HepG2 (cell line): ENCODE results near the gene CIROP. TPM values are rescaled to one million over a fixed set of nuclear protein-coding genes. Genes with fewer than 3 reads are reported as not detected.

ENCODE experiments used
- CCAR2 ChIP-seq: fragments of 200-400 bp; formaldehyde crosslinking; optimal IDR thresholded peaks from 2 replicates; pipeline ENCODE3; 2018; ENCODE audit warnings: low read depth, mild to moderate bottlenecking, low read length, moderate library complexity
- FLYWCH1 ChIP-seq: sonication (generic); formaldehyde crosslinking; IDR thresholded peaks from 2 replicates; pipeline ENCODE4 v1.8.1; 2023; ENCODE audit warnings: mild to moderate bottlenecking, missing genetic modification reagents
- GATA4 ChIP-seq: sonication (generic); IDR thresholded peaks from 2 replicates; pipeline ENCODE4 v1.6.1; 2016; ENCODE audit warnings: antibody characterized with exemption, low read depth, borderline replicate concordance
- HDAC2 ChIP-seq: sonication (generic); formaldehyde crosslinking; IDR thresholded peaks from 2 replicates; pipeline ENCODE4 v1.4.0; 2020; ENCODE audit warnings: missing genetic modification reagents
- IRF1 ChIP-seq: sonication (generic); formaldehyde crosslinking; IDR thresholded peaks from 2 replicates; pipeline ENCODE4 v1.4.0; 2020; ENCODE audit warnings: low read depth, mild to moderate bottlenecking, missing genetic modification reagents
- KLF16 ChIP-seq, 2 experiments: sonication (generic) in 1 of 2; formaldehyde crosslinking in 1 of 2; IDR thresholded peaks; 2 replicates each; pipeline versions ENCODE4 v1.6.1 to v1.8.0; 2016 to 2023; ENCODE audit warnings: missing genetic modification reagents in 2 of 2, missing compliant biosample characterization in 1 of 2
- PREB ChIP-seq: sonication (generic); formaldehyde crosslinking; IDR thresholded peaks from 2 replicates; pipeline ENCODE4 v1.4.0; 2020; ENCODE audit warnings: missing genetic modification reagents
- SKI ChIP-seq: fragments of 450-650 bp; IDR thresholded peaks from one replicate; pipeline ENCODE4 v1.6.1; 2018; ENCODE audit warnings: mild to moderate bottlenecking; ENCODE audit not compliant: partially characterized antibody
- SMYD3 ChIP-seq: sonication (generic); formaldehyde crosslinking; IDR thresholded peaks from 2 replicates; pipeline ENCODE4 v1.8.1; 2023; ENCODE audit warnings: mild to moderate bottlenecking, missing genetic modification reagents
- SYNCRIP ChIP-seq: fragments of 200-400 bp; formaldehyde crosslinking; IDR thresholded peaks from 2 replicates; pipeline ENCODE4 v1.6.1; 2018; ENCODE audit warnings: mild to moderate bottlenecking, low read depth, low read length; ENCODE audit not compliant: insufficient read depth
- TEAD3 ChIP-seq: optimal IDR thresholded peaks from 2 replicates; pipeline ENCODE3; 2016; ENCODE audit warnings: borderline replicate concordance
- ZNF224 ChIP-seq: sonication (generic); formaldehyde crosslinking; IDR thresholded peaks from 2 replicates; pipeline ENCODE4 v1.5.0; 2020; ENCODE audit warnings: mild to moderate bottlenecking, missing genetic modification reagents
- ZNF281 ChIP-seq: sonication (generic); formaldehyde crosslinking; IDR thresholded peaks from 2 replicates; pipeline ENCODE4 v1.4.0; 2020; ENCODE audit warnings: missing genetic modification reagents, borderline replicate concordance
- ZNF451 ChIP-seq: sonication (generic); formaldehyde crosslinking; IDR thresholded peaks from 2 replicates; pipeline ENCODE4 v1.5.0; 2020; ENCODE audit warnings: mild to moderate bottlenecking, missing genetic modification reagents
- ZNF563 ChIP-seq: sonication (generic); formaldehyde crosslinking; IDR thresholded peaks from 2 replicates; pipeline ENCODE4 v1.8.0; 2022; ENCODE audit warnings: mild to moderate bottlenecking, moderate library complexity, missing genetic modification reagents
- ZNF629 ChIP-seq: sonication (generic); formaldehyde crosslinking; conservative IDR thresholded peaks from 2 replicates; pipeline ENCODE4 v1.5.0; 2020; ENCODE audit warnings: missing genetic modification reagents
- ZNF703 ChIP-seq: sonication (generic); formaldehyde crosslinking; IDR thresholded peaks from 2 replicates; pipeline ENCODE4 v1.5.1; 2020; ENCODE audit warnings: missing genetic modification reagents, mild to moderate bottlenecking, moderate library complexity, borderline replicate concordance
- ZNF704 ChIP-seq: sonication (generic); formaldehyde crosslinking; IDR thresholded peaks from 2 replicates; pipeline ENCODE4 v1.8.1; 2023; ENCODE audit warnings: mild to moderate bottlenecking, inconsistent platforms, moderate library complexity, missing genetic modification reagents, borderline replicate concordance
- ZXDC ChIP-seq: sonication (generic); formaldehyde crosslinking; IDR thresholded peaks from 2 replicates; pipeline ENCODE4 v1.5.0; 2020; ENCODE audit warnings: mild to moderate bottlenecking, missing genetic modification reagents
- polyA plus RNA-seq, 8 experiments: library from polyadenylated mRNA; depleted of rRNA in 3 of 8; stranded (reverse) in 7 of 8; unstranded in 1 of 8; fragments of >200 nt; fragmentation: Illumina TruSeq in 4 of 8; extraction: Trizol in 4 of 8; gene quantifications; 2 replicates each; pipeline versions ENCODE4 v1.2.1 to v1.2.3, GENCODE V29; 2011 to 2016; ENCODE audit warnings: low read depth in 4 of 8, missing spikeins in 1 of 8, mixed read lengths in 1 of 8; ENCODE audit not compliant: insufficient read depth in 1 of 8
- total RNA-seq, 5 experiments: library from RNA; depleted of rRNA; stranded (reverse); fragments of >200 nt; fragmentation: Illumina TruSeq; extraction: Trizol; gene quantifications; 2 replicates each; pipeline ENCODE4 v1.2.3, GENCODE V29; 2016; ENCODE audit warnings: low read depth in 1 of 5

The CIROP gene
- total and polyA plus RNA-seq, 2 of the 13 experiments (the other 11 are each of a cell fraction or from before 2014, with no cell fraction given): 0.07 TPM; not detected in 1

- 0 out of 2 replicates have a peak, but pooled peaks have one; percentile 50 for TF ChIP-seq PREB
- TF ChIP-seq KLF16 (CRISPR knock-in tag; IDR thresholded peaks at IDR 0.05): no peak
- peak; percentile 88 for TF ChIP-seq ZNF224 (CRISPR knock-in tag)
- no peak for TF ChIP-seq ZNF703 (CRISPR knock-in tag)
- TF ChIP-seq SKI: no peak
- TF ChIP-seq ZNF629 (CRISPR knock-in tag): peak; percentile 19; the same call in 1 of the 2 replicates
- TF ChIP-seq SYNCRIP: no peak
- TF ChIP-seq ZNF704 (CRISPR knock-in tag): peak; percentile 48
- TF ChIP-seq ZNF563 (CRISPR knock-in tag): 0 out of 2 replicates have a peak, but pooled peaks have one; percentile 53
- TF ChIP-seq CCAR2: peak; percentile 84
- no peak; the same call in 1 of the 2 replicates for TF ChIP-seq ZNF281
- TF ChIP-seq SMYD3 (CRISPR knock-in tag): no peak; the same call in 1 of the 2 replicates
- TF ChIP-seq ZNF451 (CRISPR knock-in tag): peak; percentile 18; the same call in 1 of the 2 replicates
- no peak for TF ChIP-seq IRF1 (CRISPR knock-in tag)
- no peak for TF ChIP-seq FLYWCH1 (CRISPR knock-in tag)
- no peak for TF ChIP-seq ZXDC
- peak; percentile 49; the same call in 1 of the 2 replicates for TF ChIP-seq HDAC2
- TF ChIP-seq TEAD3 (CRISPR knock-in tag): peak; percentile 53
- peak; percentile 75 for TF ChIP-seq GATA4
These were observed 9.3 kb downstream of the CIROP start, which contains the start of gene C14orf119 (continued) for GRCh38 chr14:23095196-23096108.
